GM12891 (cell line): ENCODE data around the gene CDH23.

Source experiments
- DNase-seq: peaks from one replicate; pipeline ENCODE4 v3.0.0; 2011; ENCODE audit warnings: low spot score; ENCODE audit not compliant: insufficient read length
- FAIRE-seq: peaks from 2 replicates; lab custom pipeline; 2011; peaks lifted over from hg19 to GRCh38; lab: Jason Lieb, UNC
- PAX5 ChIP-seq: IDR thresholded peaks from 2 replicates; pipeline ENCODE4 v1.6.1; 2011; ENCODE audit warnings: low read length, moderate library complexity, mild to moderate bottlenecking; ENCODE audit not compliant: insufficient read depth, severe bottlenecking
- POLR2A ChIP-seq: IDR thresholded peaks from 2 replicates; pipeline ENCODE4 v1.6.1; 2011; ENCODE audit warnings: low read depth, low read length, control low read depth
- POLR2AphosphoS5 ChIP-seq: IDR thresholded peaks from 2 replicates; pipeline ENCODE4 v1.6.1; 2011; ENCODE audit warnings: low read depth, low read length, control low read depth
- POU2F2 ChIP-seq: IDR thresholded peaks from 2 replicates; pipeline ENCODE4 v1.6.1; 2011; ENCODE audit warnings: low read depth, mild to moderate bottlenecking, control low read depth, low read length, moderate library complexity
- SPI1 ChIP-seq: IDR thresholded peaks from 2 replicates; pipeline ENCODE4 v1.6.1; 2011; ENCODE audit warnings: low read depth, low read length, control low read depth
- TAF1 ChIP-seq: IDR thresholded peaks from 2 replicates; pipeline ENCODE4 v1.6.1; 2011; ENCODE audit warnings: low read depth, low read length, control low read depth

Gene CDH23

DNA sequence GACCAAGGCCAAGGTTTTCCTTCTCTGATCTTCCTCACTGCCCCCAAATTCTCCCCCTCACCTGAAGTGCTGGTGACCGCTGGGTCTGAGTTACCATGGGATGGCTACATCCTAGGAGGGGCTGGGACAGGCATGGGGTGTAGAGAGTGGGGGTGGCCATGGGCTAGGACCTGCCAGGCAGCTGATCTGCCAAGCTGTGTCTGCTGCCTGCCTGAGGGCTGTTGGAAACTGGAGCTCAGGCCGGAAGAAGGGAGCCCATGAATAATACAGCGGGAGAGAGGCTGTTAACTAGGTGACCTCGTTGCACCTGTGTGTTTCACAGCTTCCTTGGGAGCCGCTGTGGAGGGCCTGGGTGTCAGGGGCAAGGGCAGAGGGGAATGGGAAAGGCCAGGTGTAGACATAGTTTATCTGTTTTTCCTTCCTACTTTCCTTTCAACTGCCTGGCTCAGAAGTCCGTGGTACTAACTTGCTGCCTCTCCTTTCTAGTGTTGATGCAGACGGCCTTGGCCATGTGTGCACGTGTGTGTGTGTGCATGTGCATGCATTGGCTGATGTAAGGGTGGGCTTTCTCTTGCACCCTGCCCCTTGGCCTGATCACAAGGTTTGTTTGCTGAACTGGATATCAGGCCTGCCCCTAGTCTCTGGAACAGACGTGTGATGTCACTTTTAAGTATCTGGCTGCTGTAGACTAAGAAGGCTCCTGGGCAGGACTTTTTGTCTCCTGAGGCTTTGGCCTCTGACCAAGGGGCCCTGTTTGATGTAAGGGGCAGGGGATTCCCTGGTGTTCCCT lies 11.9 kb downstream of the CDH23 start:
- no peak for FAIRE-seq
- TF ChIP-seq PAX5 (no peak), TAF1 (no peak), SPI1 (no peak), POLR2A (no peak), POLR2AphosphoS5 (no peak), POU2F2 (no peak)
- no peak for DNase-seq

DNA sequence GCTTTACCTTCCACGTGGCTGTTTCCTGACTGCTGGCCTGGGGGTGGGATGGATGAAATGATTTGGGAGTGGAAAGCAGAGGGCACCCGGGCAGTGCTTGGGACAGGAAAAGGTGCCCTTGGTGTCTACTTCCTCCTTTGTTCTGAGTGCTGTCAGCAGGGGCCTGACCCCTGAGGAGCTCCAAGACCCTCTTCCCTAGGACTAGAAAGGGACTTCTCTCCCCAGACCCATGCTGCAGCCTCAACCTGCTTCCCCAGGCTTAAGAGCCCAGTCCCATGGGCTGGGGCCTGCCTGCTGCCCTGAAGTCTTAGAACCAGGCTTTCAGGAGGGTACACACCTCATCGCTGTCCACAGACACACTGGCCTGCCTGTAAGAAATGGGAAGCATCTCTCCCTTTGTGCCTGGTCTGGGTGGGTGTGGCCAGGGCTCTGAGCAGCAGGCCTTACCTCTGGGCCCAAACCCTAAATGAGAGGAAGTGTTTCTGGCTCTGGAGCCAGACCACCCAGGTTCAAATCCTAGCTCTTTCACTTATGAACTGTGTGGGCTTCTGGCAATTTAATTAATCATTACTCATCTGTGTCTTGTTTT lies 12.9 kb downstream of the CDH23 start:
- TF ChIP-seq TAF1 (no peak), POLR2AphosphoS5 (no peak), PAX5 (no peak), POU2F2 (no peak), POLR2A (no peak), SPI1 (no peak)
- no peak for DNase-seq
- no peak for FAIRE-seq

- FAIRE-seq (no peak), DNase-seq (no peak)
- TF ChIP-seq SPI1 (no peak), POLR2A (no peak), POLR2AphosphoS5 (no peak), POU2F2 (no peak), PAX5 (no peak), TAF1 (no peak)
Observed at GRCh38 chr10:71413581-71413980, 16.9 kb downstream of the CDH23 start.

DNA sequence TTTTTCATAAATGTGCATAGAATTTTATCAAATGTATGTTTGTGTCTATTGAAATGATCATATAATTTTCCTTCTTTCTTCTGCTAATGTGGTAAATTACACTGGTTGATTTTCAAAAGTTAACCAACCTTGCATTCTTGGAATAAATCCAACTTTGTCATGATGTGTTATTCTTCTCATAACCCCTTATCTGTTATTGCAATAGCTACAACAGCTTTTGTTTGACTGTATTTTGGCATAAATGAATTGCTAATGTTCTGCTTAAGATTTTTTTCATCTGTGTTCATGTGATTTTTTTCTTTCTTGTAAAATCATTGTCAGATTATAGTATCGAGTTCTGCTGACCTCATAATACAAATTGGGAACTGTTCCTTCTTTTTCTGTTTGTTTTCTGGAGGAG lies 17.6 kb downstream of the CDH23 start:
- DNase-seq (no peak), FAIRE-seq (no peak)
- TF ChIP-seq POLR2A (no peak), SPI1 (no peak), PAX5 (no peak), POLR2AphosphoS5 (no peak), POU2F2 (no peak), TAF1 (no peak)

DNA sequence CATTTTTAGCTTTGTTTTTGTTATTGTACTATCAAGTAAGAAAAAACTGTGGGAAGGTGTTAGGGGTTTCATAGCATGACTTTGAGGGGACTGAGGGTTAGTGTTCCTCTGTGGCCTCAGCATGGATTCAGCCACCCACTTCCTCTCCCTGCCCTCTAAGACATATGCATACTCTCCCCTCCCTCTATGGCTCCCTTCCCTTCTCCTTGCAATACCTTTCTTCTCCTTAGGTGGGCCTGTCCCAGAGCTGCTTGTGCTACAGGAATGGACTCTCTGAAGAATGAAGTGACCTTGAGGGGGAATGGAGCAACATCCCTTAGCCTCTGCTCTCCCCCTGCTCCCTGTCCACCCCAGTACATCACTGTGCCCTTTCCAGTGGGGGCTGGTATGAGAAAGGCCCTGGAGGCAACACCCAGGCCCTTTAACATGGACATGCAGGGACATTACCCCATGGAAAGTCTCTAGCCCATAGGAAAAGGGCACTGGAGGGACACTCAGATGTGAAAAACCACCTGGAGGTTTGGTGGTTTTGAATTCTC lies 22.4 kb downstream of the CDH23 start:
- DNase-seq (no peak), FAIRE-seq (no peak)
- TF ChIP-seq POLR2A (no peak), POLR2AphosphoS5 (no peak), POU2F2 (no peak), SPI1 (no peak)

- no peak for FAIRE-seq
- no peak for DNase-seq
- TF ChIP-seq TAF1 = no peak
- no peak for TF ChIP-seq SPI1
- no peak for TF ChIP-seq POLR2AphosphoS5
- TF ChIP-seq POU2F2 = no peak
- TF ChIP-seq PAX5 = no peak
- TF ChIP-seq POLR2A = no peak
Observed at GRCh38 chr10:71419750-71420149, 23.0 kb downstream of the CDH23 start.

GRCh38 chr10:71421075-71421434 lies 24.3 kb downstream of the CDH23 start:
- no peak for FAIRE-seq
- DNase-seq = no peak
- no peak for TF ChIP-seq TAF1

DNA sequence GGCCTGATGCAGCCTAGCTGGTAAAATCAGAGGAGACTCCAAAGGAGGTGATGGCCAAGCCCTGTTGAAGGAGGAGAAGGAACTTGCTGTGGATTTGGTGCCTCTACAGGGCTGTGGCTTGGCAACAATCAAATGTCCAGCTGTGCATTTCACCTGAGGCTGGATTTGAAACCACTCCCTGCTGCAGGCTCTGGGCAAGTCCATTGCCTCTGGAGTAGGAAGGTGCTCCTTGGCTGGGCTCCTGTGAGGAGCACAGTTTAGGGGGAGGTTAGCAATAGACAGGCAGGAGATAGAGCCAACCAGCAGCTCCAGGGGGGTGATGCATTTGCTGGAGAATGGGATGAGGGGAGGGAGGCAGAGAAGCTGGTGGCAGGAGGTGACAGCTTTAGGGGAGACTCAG lies 26.5 kb downstream of the CDH23 start:
- TF ChIP-seq POLR2AphosphoS5 (no peak), SPI1 (no peak), TAF1 (no peak), POLR2A (no peak), PAX5 (no peak), POU2F2 (no peak)
- DNase-seq (no peak), FAIRE-seq (no peak)

- DNase-seq = no peak
- FAIRE-seq = no peak
- TF ChIP-seq POLR2AphosphoS5 = no peak
- TF ChIP-seq TAF1 = no peak
- no peak for TF ChIP-seq POLR2A
- TF ChIP-seq SPI1 = no peak
- no peak for TF ChIP-seq PAX5
- no peak for TF ChIP-seq POU2F2
Observed at GRCh38 chr10:71423901-71424300, 27.2 kb downstream of the CDH23 start.

- no peak for DNase-seq
- FAIRE-seq = no peak
- no peak for TF ChIP-seq POU2F2
- no peak for TF ChIP-seq SPI1
- TF ChIP-seq POLR2A = no peak
- TF ChIP-seq PAX5 = no peak
- no peak for TF ChIP-seq TAF1
- no peak for TF ChIP-seq POLR2AphosphoS5
Observed at GRCh38 chr10:71424496-71425194, 27.9 kb downstream of the CDH23 start.
